ENCODE results near the gene KHDC1L. TPM values are rescaled to one million over a fixed set of nuclear protein-coding genes. Genes with fewer than 3 reads are reported as not detected.

KHDC1L gene
- polyA plus RNA-seq, 1 of the 3 experiments (the other 2 are of a cell fraction), result 0.16 TPM

DNA sequence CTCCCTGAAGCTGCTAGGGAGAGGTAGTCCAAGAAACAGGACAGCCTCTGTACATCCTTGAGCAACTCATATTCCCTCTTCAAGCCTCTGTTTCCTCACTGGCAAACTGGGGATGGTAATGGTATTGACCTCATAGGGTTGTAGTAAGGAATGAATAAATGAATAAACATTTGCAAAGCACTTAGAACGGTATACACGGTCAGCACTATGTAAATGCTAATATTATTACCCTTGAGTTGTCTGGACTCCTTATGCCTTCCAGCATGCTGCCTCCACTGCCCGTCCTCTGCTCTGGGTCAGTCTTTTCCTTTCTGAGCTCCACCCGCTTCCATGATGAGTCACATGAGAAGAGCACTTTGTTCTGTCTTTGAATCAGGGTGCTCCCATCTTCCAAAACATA lies 50.6 kb downstream of the KHDC1L start:
- Histone ChIP-seq H3K4me1 (ENCODE audit: control insufficient read depth in 1 of 2, insufficient read depth in 2 of 2, low read depth in 1 of 2, low read length in 1 of 2) (no peaks in the 10 kb centered on the region), H2AFZ (ENCODE audit: low read depth) (no peak overlapping the region), H3K79me2 (ENCODE audit: insufficient read depth) (no peaks in the 10 kb centered on the region), H3K9me2 (no peaks in the 10 kb centered on the region), H3K27ac (ENCODE audit: low read depth in 2 of 2, low read length in 1 of 2) (no peak overlapping the region), H3K9ac (no peak overlapping the region), H3K4me2 (no peak overlapping the region), H3K4me3 (ENCODE audit: low read depth in 2 of 2, low read length in 1 of 2) (no peak overlapping the region), H3K27me3 (ENCODE audit: insufficient read depth) (no peaks in the 10 kb centered on the region), H3F3A (replicated peaks; ENCODE audit: insufficient read depth) (no peaks in the 10 kb centered on the region), H3K9me3 (no peaks in the 10 kb centered on the region), H4K20me1 (ENCODE audit: insufficient read depth) (no peaks in the 10 kb centered on the region), H3K36me3 (replicated peaks in 1 of 2; ENCODE audit: control insufficient read depth in 1 of 2, insufficient read depth in 2 of 2, low read length in 1 of 2) (peaks cover 0 to 6% of the 10 kb centered on the region in 2 experiments)
- 92% methylated on average over 4 of the region's 4 CpGs for WGBS (ENCODE audit: low lambda C conversion rate)
- POLR2A ChIA-PET, result no interaction called here
- DNase-seq, result no peak
- TF ChIP-seq SIN3A (IDR thresholded peaks at IDR 0.05; ENCODE audit: borderline replicate concordance, low read depth, low read length) (no peak), FOXM1 (IDR thresholded peaks at IDR 0.05; ENCODE audit: low read depth) (no peak), TAF1 (IDR thresholded peaks at IDR 0.05; ENCODE audit: borderline replicate concordance, low read depth, low read length) (no peak), GABPA (IDR thresholded peaks at IDR 0.05; ENCODE audit: low read depth) (no peak), TCF12 (IDR thresholded peaks at IDR 0.05) (no peak), GATA2 (CRISPR knock-in tag; IDR thresholded peaks at IDR 0.05) (no peak), CHD2 (IDR thresholded peaks at IDR 0.05; ENCODE audit: low read length, partially characterized antibody) (no peak), POLR2AphosphoS5 (IDR thresholded peaks at IDR 0.05; ENCODE audit: low read depth, low read length) (no peak), RCOR1 (IDR thresholded peaks at IDR 0.05; ENCODE audit: low read length) (no peak), YY1 (IDR thresholded peaks at IDR 0.05; ENCODE audit: low read depth) (no peak)
- TF ChIP-seq, protein P1, sequence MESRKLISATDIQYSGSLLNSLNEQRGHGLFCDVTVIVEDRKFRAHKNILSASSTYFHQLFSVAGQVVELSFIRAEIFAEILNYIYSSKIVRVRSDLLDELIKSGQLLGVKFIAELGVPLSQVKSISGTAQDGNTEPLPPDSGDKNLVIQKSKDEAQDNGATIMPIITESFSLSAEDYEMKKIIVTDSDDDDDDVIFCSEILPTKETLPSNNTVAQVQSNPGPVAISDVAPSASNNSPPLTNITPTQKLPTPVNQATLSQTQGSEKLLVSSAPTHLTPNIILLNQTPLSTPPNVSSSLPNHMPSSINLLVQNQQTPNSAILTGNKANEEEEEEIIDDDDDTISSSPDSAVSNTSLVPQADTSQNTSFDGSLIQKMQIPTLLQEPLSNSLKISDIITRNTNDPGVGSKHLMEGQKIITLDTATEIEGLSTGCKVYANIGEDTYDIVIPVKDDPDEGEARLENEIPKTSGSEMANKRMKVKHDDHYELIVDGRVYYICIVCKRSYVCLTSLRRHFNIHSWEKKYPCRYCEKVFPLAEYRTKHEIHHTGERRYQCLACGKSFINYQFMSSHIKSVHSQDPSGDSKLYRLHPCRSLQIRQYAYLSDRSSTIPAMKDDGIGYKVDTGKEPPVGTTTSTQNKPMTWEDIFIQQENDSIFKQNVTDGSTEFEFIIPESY (IDR thresholded peaks at IDR 0.05; ENCODE audit: borderline replicate concordance, low read depth), result no peak
- TF ChIP-seq, protein P2, sequence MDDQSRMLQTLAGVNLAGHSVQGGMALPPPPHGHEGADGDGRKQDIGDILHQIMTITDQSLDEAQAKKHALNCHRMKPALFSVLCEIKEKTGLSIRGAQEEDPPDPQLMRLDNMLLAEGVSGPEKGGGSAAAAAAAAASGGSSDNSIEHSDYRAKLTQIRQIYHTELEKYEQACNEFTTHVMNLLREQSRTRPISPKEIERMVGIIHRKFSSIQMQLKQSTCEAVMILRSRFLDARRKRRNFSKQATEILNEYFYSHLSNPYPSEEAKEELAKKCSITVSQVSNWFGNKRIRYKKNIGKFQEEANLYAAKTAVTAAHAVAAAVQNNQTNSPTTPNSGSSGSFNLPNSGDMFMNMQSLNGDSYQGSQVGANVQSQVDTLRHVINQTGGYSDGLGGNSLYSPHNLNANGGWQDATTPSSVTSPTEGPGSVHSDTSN (IDR thresholded peaks at IDR 0.05), result no peak
- TF ChIP-seq, protein P3, sequence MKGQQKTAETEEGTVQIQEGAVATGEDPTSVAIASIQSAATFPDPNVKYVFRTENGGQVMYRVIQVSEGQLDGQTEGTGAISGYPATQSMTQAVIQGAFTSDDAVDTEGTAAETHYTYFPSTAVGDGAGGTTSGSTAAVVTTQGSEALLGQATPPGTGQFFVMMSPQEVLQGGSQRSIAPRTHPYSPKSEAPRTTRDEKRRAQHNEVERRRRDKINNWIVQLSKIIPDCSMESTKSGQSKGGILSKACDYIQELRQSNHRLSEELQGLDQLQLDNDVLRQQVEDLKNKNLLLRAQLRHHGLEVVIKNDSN (IDR thresholded peaks at IDR 0.05; ENCODE audit: borderline replicate concordance, low read depth), result no peak
- TF ChIP-seq, protein P4, sequence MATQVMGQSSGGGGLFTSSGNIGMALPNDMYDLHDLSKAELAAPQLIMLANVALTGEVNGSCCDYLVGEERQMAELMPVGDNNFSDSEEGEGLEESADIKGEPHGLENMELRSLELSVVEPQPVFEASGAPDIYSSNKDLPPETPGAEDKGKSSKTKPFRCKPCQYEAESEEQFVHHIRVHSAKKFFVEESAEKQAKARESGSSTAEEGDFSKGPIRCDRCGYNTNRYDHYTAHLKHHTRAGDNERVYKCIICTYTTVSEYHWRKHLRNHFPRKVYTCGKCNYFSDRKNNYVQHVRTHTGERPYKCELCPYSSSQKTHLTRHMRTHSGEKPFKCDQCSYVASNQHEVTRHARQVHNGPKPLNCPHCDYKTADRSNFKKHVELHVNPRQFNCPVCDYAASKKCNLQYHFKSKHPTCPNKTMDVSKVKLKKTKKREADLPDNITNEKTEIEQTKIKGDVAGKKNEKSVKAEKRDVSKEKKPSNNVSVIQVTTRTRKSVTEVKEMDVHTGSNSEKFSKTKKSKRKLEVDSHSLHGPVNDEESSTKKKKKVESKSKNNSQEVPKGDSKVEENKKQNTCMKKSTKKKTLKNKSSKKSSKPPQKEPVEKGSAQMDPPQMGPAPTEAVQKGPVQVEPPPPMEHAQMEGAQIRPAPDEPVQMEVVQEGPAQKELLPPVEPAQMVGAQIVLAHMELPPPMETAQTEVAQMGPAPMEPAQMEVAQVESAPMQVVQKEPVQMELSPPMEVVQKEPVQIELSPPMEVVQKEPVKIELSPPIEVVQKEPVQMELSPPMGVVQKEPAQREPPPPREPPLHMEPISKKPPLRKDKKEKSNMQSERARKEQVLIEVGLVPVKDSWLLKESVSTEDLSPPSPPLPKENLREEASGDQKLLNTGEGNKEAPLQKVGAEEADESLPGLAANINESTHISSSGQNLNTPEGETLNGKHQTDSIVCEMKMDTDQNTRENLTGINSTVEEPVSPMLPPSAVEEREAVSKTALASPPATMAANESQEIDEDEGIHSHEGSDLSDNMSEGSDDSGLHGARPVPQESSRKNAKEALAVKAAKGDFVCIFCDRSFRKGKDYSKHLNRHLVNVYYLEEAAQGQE (IDR thresholded peaks at IDR 0.05; ENCODE audit: low read depth, low read length), result no peak
- CTCF ChIA-PET, result interaction anchor here (1.0 kb wide), 1 partner anchor 153 kb away, joined by 3 read pairs; no protein-coding TSS in a partner anchor

Other genes with a start within 250 kb of the KHDC1L start
- 6.0 and 6.6 TPM in 2 replicates for gene KHDC1, start 37.7 kb upstream of the KHDC1L start, polyA plus RNA-seq (2012; rRNA removed)
- not detected in 2 replicates for gene DPPA5, start 128.8 kb upstream of the KHDC1L start, polyA plus RNA-seq (2012; rRNA removed)
- not detected in 2 replicates for gene KHDC3L, start 137.2 kb upstream of the KHDC1L start, polyA plus RNA-seq (2012; rRNA removed)
- gene OOEP, start 144.4 kb upstream of the KHDC1L start, polyA plus RNA-seq (2012; rRNA removed), result not detected in 2 replicates
- gene DDX43, start 169.3 kb upstream of the KHDC1L start, polyA plus RNA-seq (2012; rRNA removed), result not detected in 2 replicates
- gene CGAS, start 226.8 kb upstream of the KHDC1L start, polyA plus RNA-seq (2012; rRNA removed), result 0.02 TPM in 1 of 2 replicates, not detected in the other
- gene MTO1, start 236.2 kb upstream of the KHDC1L start, polyA plus RNA-seq (2012; rRNA removed), result 9.9 and 11.4 TPM in 2 replicates